H1 (cell line): ENCODE data around the gene TMEM221. TPM values are rescaled to one million over a fixed set of nuclear protein-coding genes. Genes with fewer than 3 reads are reported as not detected.
A peak's percentile ranks its signal among the peaks of the same experiment; 100 is the strongest.

Source experiments
- polyA plus RNA-seq, 7 experiments: library from polyadenylated mRNA; depleted of rRNA in 3 of 7; stranded (reverse) in 5 of 7; unstranded in 2 of 7; fragments of >200 nt in 5 of 7; fragments of 200-250 nt in 2 of 7; gene quantifications; 1 replicate in 5 of 7; 2 replicates in 1 of 7; 4 replicates in 1 of 7; pipeline versions ENCODE4 v1.2.1 to v1.2.3, GENCODE V29; 2011 to 2013; ENCODE audit warnings: missing spikeins in 2 of 7, mixed read lengths in 2 of 7
- total RNA-seq: library from RNA; stranded (reverse); fragmentation: NEBNext Ultra II Directional; extraction: Animal tissue kit (Norgen Biotek cat#: 25700); gene quantifications from 2 replicates; pipeline ENCODE4 v1.2.1, GENCODE V29; 2021
- TF ChIP-seq, protein P1 (sequence below), 3 experiments: IDR thresholded peaks; 1 replicate in 2 of 3; 2 replicates in 1 of 3; pipeline versions ENCODE4 v1.5.1 to v1.6.1; 2011; ENCODE audit warnings: low read length in 3 of 3, mild to moderate bottlenecking in 3 of 3, inconsistent platforms in 2 of 3, low read depth in 1 of 3, moderate library complexity in 1 of 3; ENCODE audit not compliant: insufficient read depth in 1 of 3; ENCODE audit errors: control extremely low read depth in 1 of 3

The TMEM221 gene
- total and polyA plus RNA-seq, 2 of the 8 experiments (the other 6 are each of a cell fraction or from before 2014, with no cell fraction given) = 1.4 to 2.0 TPM

DNA sequence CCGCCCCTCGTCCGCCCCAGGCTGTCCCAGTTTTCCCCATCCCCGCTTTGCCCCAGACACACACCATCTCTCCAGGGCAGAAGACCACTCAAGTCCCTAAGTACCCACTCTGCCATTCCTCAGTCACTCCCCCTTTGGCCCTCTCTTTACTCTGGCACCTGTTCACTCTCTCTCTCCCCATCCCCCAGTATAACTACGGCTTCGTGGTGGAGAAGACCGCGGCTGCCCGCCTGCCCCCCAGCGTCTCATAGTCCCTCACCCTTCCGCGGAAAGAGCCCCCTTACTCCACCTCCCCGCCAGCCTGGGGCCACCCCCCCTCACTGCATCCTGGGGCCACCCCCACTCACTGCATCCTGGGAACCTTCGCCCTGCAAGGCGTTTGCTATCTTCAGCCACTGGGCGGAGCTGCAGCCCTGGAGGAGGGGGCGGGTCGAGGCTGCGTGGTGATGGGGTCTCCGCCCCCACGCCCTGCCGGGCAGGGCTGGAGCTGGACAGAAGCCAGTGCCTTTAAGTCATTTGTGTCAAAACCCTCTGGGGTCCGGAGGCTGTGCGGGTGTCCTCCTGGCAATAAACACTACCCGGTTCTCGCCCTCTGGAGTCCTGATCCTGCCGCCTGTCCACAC lies 23.6 kb downstream of the TMEM221 start (continued):
- TF ChIP-seq, protein P1, sequence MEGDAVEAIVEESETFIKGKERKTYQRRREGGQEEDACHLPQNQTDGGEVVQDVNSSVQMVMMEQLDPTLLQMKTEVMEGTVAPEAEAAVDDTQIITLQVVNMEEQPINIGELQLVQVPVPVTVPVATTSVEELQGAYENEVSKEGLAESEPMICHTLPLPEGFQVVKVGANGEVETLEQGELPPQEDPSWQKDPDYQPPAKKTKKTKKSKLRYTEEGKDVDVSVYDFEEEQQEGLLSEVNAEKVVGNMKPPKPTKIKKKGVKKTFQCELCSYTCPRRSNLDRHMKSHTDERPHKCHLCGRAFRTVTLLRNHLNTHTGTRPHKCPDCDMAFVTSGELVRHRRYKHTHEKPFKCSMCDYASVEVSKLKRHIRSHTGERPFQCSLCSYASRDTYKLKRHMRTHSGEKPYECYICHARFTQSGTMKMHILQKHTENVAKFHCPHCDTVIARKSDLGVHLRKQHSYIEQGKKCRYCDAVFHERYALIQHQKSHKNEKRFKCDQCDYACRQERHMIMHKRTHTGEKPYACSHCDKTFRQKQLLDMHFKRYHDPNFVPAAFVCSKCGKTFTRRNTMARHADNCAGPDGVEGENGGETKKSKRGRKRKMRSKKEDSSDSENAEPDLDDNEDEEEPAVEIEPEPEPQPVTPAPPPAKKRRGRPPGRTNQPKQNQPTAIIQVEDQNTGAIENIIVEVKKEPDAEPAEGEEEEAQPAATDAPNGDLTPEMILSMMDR (IDR thresholded peaks at IDR 0.05; ENCODE audit: control extremely low read depth in 1 of 3, insufficient read depth in 1 of 3, low read depth in 1 of 3, low read length in 3 of 3) = peak; percentile 81 to 90 (median 81)
- TF ChIP-seq, all 59 proteins: peak for 11
